Non-pigmented ciliary epithelial cell (primary cell): Measurements from ENCODE around the gene SEMA5B.

Source experiments
- DNase-seq: peaks from one replicate; pipeline ENCODE4 v3.0.0-alpha.2; 2010; ENCODE audit warnings: low read depth

SEMA5B gene

DNA sequence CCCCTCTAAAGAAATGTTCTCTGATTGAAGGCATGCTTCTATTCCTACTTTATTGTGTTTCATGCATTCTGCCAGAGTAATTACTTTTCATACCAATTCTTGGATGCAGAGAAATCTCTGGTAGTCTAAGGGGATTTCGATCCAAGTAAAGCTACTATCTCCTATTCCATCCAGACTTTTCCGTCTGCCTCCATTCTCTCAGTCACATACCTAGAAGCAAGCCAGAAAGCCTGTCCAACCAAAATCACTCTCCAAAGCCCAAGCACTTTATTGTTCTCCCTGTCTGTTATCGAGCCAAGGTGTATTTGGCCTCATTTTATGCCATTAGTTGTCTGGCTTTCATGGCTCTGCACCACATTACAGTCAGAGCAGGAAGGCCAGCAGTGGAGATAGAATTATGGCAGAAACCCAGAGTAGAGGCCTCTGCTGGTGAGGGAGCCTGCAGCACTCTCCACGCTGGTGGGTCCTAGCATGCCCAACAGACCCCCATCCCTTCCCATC is 136.8 kb downstream of the SEMA5B start:
- DNase-seq, result no peak

DNA sequence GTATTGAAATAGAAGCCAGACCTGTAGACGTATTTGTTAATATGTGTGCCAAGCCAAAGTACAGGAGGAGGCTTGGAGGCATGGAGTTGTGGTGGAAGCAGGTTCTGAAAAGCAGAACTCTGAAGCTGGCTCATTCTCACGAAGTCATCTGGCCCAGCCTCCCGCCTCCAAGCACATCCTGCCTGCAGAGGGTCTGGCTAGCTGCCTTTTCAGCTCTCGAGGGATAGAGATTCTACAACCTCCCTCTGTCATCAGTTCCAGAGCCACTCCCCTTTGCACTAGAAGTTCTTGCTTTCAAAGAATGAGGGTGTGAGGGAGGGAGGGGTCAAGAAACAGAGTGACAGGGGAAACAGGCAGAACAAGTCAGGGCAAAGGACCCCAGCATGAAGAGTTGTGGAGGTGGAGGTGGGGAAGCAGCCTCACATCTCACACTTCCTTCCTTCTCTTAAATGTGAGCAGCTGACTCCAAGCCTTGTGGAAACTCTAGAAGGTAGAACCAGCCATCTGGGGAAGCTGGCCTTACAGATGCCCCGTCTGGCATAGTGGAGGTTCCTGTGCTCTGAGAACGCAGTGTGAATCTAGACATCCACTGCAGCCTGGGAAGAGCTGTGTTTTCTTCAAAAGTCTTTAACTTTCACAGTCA is 137.4 kb downstream of the SEMA5B start:
- peak; percentile 14 for DNase-seq

DNA sequence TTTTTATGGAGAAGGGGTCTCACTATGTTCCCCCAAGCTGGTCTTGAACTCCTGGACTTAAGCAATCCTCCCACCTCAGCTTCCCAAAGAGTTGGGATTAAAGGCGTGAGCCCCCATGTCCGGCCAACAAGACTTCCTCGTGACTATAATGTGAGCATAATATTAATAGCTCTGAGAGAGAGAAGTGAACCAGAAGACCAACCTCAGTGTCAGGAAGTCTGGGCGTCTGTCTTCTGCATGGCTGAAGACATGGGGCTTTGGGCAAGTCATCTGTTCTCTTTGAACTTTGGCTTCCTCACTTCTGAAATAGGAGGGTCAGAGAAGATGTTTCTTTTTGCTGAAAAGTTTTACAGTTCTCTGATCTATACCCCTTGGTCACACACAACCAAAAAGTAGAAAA is 140.6 kb downstream of the SEMA5B start:
- DNase-seq, result no peak

DNA sequence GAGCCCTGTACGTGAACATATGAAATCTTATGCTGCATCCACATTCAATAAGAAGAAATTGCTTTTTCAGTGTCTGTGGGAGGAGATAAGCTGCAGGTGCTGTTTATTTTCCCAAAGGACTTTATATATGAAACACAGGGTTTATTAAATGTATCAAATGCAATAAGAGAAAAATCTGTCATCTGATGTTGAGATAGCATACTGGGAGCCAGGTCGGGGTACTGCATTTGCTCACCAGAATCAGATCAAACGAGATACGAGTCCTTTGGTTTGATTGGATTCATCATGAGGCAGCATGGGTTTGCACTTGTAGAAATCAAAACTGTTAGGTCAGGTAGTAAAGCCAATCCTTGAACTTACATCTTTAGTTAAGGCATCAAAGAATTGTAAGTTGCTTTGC is 141.3 kb downstream of the SEMA5B start:
- no peak for DNase-seq

DNA sequence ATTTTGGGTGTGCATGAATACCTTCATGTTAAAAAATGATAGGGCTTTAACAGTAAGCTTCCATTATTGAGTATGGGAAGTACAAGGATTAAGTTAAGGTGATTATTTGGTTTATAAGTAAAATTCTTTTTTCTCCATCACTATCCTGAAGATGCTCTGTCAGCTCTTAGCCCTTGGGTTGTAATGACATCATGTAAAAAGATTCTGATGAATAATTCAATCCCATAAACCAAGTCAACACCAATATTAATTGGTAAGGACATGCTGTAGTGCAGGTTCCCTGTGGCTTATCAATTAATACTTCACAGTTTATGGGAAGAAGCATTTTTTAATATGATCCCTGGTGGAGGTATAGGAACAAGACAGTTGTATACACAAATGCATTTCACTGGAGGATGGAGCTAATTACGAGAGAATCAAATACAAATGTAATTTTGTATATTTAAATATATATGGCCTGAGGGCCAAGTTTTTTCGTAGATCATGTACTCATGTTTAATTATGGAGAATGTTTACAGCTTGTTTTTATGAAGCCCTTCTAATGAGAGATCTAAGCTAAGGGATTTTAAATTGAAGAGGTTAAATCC is 145.1 kb downstream of the SEMA5B start:
- DNase-seq, result no peak

DNA sequence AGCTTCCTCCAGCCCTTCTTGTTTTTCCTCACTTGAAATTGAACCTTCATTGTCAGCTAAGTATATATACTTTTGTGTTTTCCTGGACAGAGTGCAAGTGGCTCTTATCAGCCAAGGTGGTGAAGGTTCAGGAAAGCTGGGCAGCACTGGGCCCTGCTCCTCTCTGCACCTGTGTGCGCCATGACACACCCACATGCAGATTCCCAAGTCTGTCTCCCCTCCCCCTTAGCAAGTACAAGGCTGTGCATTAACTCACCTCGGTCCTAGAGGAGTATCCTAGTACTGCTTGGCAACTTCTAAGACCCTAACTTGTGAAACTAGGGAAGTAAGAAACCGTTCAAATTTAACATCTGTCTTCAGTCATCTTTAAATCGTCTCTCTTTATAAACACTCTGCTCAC is 146.9 kb downstream of the SEMA5B start:
- no peak for DNase-seq

DNA sequence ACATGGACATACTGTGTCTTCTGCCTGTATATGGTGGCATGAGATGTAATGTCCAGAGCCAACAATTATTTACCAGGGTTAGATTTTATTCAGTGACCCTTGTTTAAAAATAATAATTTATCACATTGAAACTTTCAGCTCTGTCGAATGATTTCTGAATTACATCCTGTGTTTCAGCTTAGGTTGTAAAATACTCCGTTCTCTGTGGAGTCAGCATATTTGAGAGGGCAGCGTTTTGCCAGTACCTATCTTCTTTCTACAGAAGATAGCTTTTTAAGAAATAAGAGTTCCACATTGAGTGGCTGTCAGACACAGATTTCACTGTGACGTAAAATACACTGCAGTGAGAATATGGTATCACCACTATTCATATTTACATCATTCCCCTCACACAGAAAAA is 147.4 kb downstream of the SEMA5B start:
- DNase-seq, result no peak

DNA sequence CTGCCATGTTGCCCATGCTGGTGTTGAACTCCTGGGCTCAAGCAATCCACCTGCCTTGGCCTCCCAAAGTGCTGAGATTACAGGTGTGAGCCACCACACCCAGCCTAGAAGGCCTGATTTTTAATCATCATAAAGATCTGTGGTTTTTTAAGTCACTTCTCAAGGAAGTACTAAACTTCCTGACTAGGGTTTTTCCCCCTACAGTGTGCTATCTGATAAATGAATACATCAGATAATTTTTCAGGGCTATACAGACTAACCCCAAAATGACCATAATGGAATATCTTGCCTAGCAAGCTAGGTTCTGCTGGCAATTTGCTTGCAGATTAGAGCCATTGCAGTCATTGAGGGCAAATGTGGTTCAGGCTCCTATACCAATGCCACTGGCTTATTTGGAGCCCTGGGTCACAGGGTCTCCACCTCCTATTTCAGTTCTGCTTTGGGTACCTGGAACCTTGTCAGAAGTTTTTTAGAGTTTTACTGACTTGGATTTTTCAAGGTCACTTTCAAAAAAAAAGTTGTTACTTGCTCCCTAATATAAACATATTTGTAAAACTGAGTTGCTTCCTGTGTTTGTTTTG is 151.9 kb downstream of the SEMA5B start:
- no peak for DNase-seq

DNA sequence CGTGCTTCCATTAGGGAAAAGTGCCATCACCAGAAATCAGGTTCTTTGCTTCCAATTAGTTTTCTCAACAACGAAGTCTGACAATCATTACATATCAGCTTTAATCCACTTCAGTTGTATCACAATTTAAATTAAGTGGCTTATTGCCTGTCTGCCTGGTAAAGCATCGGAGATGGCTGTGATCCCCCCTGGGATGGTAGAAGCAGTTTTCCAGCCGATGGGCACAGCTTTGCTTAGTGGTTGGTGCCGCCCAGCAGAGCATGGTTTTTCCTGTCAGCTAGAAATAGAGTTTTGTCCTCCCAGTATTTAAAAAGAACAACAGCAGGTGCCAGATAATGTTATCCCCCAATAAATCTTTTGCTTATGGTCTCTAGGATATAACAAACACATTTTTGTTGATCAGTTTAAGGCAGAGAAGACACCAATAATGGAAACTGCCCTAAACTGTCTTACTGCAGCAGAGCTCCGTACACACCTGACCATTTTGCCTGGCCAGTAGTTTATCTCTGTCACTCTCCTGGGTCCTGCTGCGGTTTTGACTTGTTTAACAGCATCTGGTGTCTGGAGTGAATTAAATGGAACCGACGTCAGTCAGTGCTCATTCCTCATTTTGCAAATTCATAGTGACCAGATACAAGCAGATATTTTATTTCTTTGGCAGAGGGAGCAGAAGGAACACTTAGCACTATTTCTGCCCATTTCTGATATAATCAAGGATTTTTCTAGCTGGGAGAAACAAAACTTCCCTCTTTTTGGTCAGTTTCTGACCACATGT is 153.6 kb downstream of the SEMA5B start:
- no peak for DNase-seq

DNA sequence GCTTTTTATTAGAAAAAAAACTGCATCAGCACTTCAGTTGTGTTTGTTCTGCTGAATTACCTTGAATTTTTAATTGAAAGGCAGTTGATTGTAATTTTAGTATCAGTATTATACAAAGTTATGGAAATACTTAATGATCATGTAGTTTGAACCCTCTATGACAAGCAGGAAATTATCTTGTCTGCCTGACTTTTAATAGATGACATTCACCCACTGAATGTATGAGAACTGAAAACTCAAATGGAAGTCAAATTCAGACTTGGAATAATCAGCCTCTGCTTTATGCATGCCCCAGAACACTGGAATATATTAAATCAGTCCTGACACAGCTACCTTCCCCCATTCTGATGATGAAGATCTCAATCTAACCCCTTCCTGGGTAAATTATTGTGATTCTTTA is 159.2 kb downstream of the SEMA5B start:
- DNase-seq, result no peak

DNA sequence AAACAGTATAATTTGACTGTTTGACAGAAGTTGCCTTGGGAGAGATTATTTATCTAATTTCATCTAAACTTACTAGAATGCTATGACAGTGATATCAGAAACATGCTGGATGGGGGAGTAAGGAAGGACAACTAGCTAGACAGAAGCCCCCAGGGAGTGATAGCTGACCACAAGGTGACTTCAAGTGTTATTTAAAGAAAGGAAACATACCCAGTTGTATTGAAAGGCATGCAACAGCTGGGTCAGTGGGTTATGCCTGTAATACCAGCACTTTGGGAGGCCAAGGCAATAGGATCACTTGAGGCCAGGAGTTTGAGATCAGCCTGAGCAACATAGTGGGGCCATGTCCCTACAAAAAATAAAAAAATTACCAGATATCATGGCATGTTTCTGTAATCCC is 163.1 kb downstream of the SEMA5B start:
- DNase-seq, result no peak

DNA sequence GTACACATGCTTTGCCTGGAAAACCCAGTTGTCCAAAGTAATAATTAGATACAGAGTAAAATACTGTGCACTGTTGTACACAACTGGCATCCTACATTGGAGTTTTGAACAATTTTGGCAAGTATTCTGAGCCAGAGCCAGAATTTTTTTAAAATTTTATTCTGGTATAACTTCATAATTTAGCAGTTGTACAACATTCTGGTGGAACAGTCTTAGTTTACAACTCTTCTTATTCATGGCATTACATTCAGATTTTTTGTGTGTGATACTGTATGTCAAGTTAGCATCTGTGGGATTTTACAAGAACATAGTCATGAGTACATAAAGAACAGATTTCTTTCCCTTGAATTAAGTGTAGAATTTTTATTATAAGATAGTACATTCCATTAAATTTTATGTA is 165.2 kb downstream of the SEMA5B start:
- DNase-seq, result no peak
